Activated naive CD8-positive, alpha-beta T cell treated with anti-CD3 and anti-CD28 coated beads, Interleukin-2, amount 10 ng/mL, durations not matched to agents 7 days and 5 days (primary cell): ENCODE data around the gene PSENEN. TPM values are rescaled to one million over a fixed set of nuclear protein-coding genes. Genes with fewer than 3 reads are reported as not detected.

Experiments
- ATAC-seq: fragments of 150-1000 bp; cut with Tn5 transposase; one replicate; pipeline ENCODE4 v1.10.0; 2021; ENCODE audit warnings: low read depth, moderate library complexity
- POLR2A ChIA-PET: fragments of 350-600 bp; sonication (Branson Sonifier 250); formaldehyde crosslinking; loops from one replicate; lab custom pipeline; 2021; ENCODE audit warnings: antibody characterized with exemption; lab: Charles Lee
- DNase-seq: peaks from one replicate; pipeline ENCODE4 v3.0.0; 2021
- H3K27ac Mint-ChIP-seq: one replicate; pipeline ENCODE4 v1.8.0; 2022; ENCODE audit warnings: mild to moderate bottlenecking, mixed read lengths
- H3K27me3 Mint-ChIP-seq: one replicate; pipeline ENCODE4 v1.8.0; 2022; ENCODE audit warnings: mild to moderate bottlenecking, moderate library complexity, mixed read lengths
- H3K36me3 Mint-ChIP-seq: one replicate; pipeline ENCODE4 v1.8.0; 2021; ENCODE audit warnings: mild to moderate bottlenecking, mixed read lengths
- H3K4me1 Mint-ChIP-seq: one replicate; pipeline ENCODE4 v1.8.0; 2021; ENCODE audit warnings: mixed read lengths
- H3K4me3 Mint-ChIP-seq: one replicate; pipeline ENCODE4 v1.8.0; 2022; ENCODE audit warnings: mild to moderate bottlenecking, moderate library complexity, mixed read lengths
- H3K9me3 Mint-ChIP-seq: one replicate; pipeline ENCODE4 v1.8.0; 2021; ENCODE audit warnings: mixed read lengths
- total RNA-seq, 2 experiments: library from RNA; stranded (reverse); gene quantifications; one replicate each; pipeline ENCODE4 v1.2.3, GENCODE V29; 2021

The PSENEN gene
- total RNA-seq, 2 experiments from 2014 or later = 35.7 to 36.3 TPM

- H3K9me3 Mint-ChIP-seq = no peaks in the 10 kb centered on the region
- no peak overlapping the region for H3K27ac Mint-ChIP-seq
- H3K4me1 Mint-ChIP-seq = peaks cover 26% of the 10 kb centered on the region
- H3K36me3 Mint-ChIP-seq = peaks cover 10% of the 10 kb centered on the region
- H3K27me3 Mint-ChIP-seq = peaks cover 3% of the 10 kb centered on the region
- no peak overlapping the region for H3K4me3 Mint-ChIP-seq
- ATAC-seq (no peak), DNase-seq (no peak)
- POLR2A ChIA-PET = no interaction called here
Measured at GRCh38 chr19:35752746-35753350, 7.4 kb downstream of the PSENEN start.

GRCh38 chr19:35753634-35754369 lies 8.4 kb downstream of the PSENEN start:
- peaks cover 3% of the 10 kb centered on the region for H3K27me3 Mint-ChIP-seq
- no peak overlapping the region for H3K27ac Mint-ChIP-seq
- ATAC-seq = no peak
- peaks cover 10% of the 10 kb centered on the region for H3K36me3 Mint-ChIP-seq
- H3K4me1 Mint-ChIP-seq = peaks cover 23% of the 10 kb centered on the region
- H3K9me3 Mint-ChIP-seq = no peaks in the 10 kb centered on the region
- no peak overlapping the region for H3K4me3 Mint-ChIP-seq
- POLR2A ChIA-PET = no interaction called here
- DNase-seq = no peak

GRCh38 chr19:35754370-35755130 lies 9.1 kb downstream of the PSENEN start:
- Mint-ChIP-seq H3K4me3 (no peak overlapping the region), H3K9me3 (no peaks in the 10 kb centered on the region), H3K27me3 (peaks cover 3% of the 10 kb centered on the region), H3K27ac (no peak overlapping the region), H3K4me1 (peaks cover 24% of the 10 kb centered on the region), H3K36me3 (peaks cover 15% of the 10 kb centered on the region)
- ATAC-seq (no peak), DNase-seq (no peak)
- POLR2A ChIA-PET = no interaction called here

- POLR2A ChIA-PET = interaction anchor here (2.4 to 2.7 kb wide), 3 partner anchors 10 to 42 kb away, joined by 9 to 17 read pairs (median 14); partner anchors contain the start of genes IGFLR1, PSENEN and U2AF1L4
- H3K9me3 Mint-ChIP-seq = no peaks in the 10 kb centered on the region
- peaks cover 23% of the 10 kb centered on the region for H3K4me1 Mint-ChIP-seq
- no peak for DNase-seq
- peaks cover 3% of the 10 kb centered on the region for H3K27me3 Mint-ChIP-seq
- no peak for ATAC-seq
- peaks cover 18% of the 10 kb centered on the region for H3K36me3 Mint-ChIP-seq
- H3K27ac Mint-ChIP-seq = no peak overlapping the region
- peak overlapping the region; percentile 32 for H3K4me3 Mint-ChIP-seq
Measured at GRCh38 chr19:35755131-35755549, 9.7 kb downstream of the PSENEN start.

- no peaks in the 10 kb centered on the region for H3K9me3 Mint-ChIP-seq
- no peak for ATAC-seq
- H3K4me1 Mint-ChIP-seq = peaks cover 20% of the 10 kb centered on the region
- peaks cover 3% of the 10 kb centered on the region for H3K27me3 Mint-ChIP-seq
- peak; percentile 70 for DNase-seq
- peak overlapping the region; percentile 21 for H3K27ac Mint-ChIP-seq
- peak overlapping the region; percentile 58 for H3K4me3 Mint-ChIP-seq
- peaks cover 19% of the 10 kb centered on the region for H3K36me3 Mint-ChIP-seq
- POLR2A ChIA-PET = interaction anchor here (1.9 to 2.7 kb wide), 4 partner anchors 11 to 43 kb away, joined by 7 to 17 read pairs (median 12); partner anchors contain the start of genes IGFLR1, PSENEN and U2AF1L4
Measured at GRCh38 chr19:35755550-35756376, 10.3 kb downstream of the PSENEN start.

- Mint-ChIP-seq H3K9me3 (no peaks in the 10 kb centered on the region), H3K4me3 (peak within 1 kb of the TSS; percentile 90), H3K27ac (peak within 1 kb of the TSS; percentile 93), H3K27me3 (peaks cover 3% of the 10 kb centered on the region), H3K4me1 (peaks cover 20% of the 10 kb centered on the region), H3K36me3 (peaks cover 21% of the 10 kb centered on the region)
- no peak for ATAC-seq
- no peak for DNase-seq
- POLR2A ChIA-PET = interaction anchor here (0.9 to 2.9 kb wide), 7 partner anchors 8 to 112 kb away, joined by 3 to 21 read pairs (median 9); partner anchors contain the start of genes IGFLR1, LIN37, PSENEN and U2AF1L4
Measured at GRCh38 chr19:35756377-35757230, 11.2 kb downstream of the PSENEN start, which contains the start of gene HSPB6. Gene HSPB6 (minus strand): TSS chr19:35757029. CDS start chr19:35757008, 21 bp downstream.

GRCh38 chr19:35757231-35757748 lies 11.8 kb downstream of the PSENEN start:
- DNase-seq = peak; percentile 62
- peak; percentile 5 for ATAC-seq
- Mint-ChIP-seq H3K4me3 (peak overlapping the region; percentile 90), H3K27ac (peak overlapping the region; percentile 93), H3K27me3 (peaks cover 3% of the 10 kb centered on the region), H3K4me1 (peaks cover 23% of the 10 kb centered on the region), H3K9me3 (no peaks in the 10 kb centered on the region), H3K36me3 (peaks cover 26% of the 10 kb centered on the region)
- POLR2A ChIA-PET = interaction anchor here (0.9 to 2.9 kb wide), 7 partner anchors 9 to 113 kb away, joined by 3 to 21 read pairs (median 9); partner anchors contain the start of genes IGFLR1, LIN37, PSENEN and U2AF1L4

- no peaks in the 10 kb centered on the region for H3K9me3 Mint-ChIP-seq
- POLR2A ChIA-PET = interaction anchor here (0.9 to 2.9 kb wide), 7 partner anchors 9 to 114 kb away, joined by 3 to 21 read pairs (median 9); partner anchors contain the start of genes IGFLR1, LIN37, PSENEN and U2AF1L4
- peaks cover 27% of the 10 kb centered on the region for H3K36me3 Mint-ChIP-seq
- DNase-seq = peak; percentile 98
- H3K4me3 Mint-ChIP-seq = peak within 1 kb of the TSS; percentile 90
- H3K27me3 Mint-ChIP-seq = peaks cover 3% of the 10 kb centered on the region
- H3K27ac Mint-ChIP-seq = peak within 1 kb of the TSS; percentile 93
- H3K4me1 Mint-ChIP-seq = peaks cover 23% of the 10 kb centered on the region
- peak; percentile 96 for ATAC-seq
Measured at GRCh38 chr19:35757749-35758608, 12.5 kb downstream of the PSENEN start, which contains the start of gene PROSER3. Gene PROSER3 (plus strand): TSS chr19:35758176. CDS start chr19:35758216, 40 bp downstream.

GRCh38 chr19:35759697-35760096 lies 14.2 kb downstream of the PSENEN start:
- H3K27ac Mint-ChIP-seq = no peak overlapping the region
- H3K9me3 Mint-ChIP-seq = no peaks in the 10 kb centered on the region
- H3K4me1 Mint-ChIP-seq = peaks cover 23% of the 10 kb centered on the region
- H3K27me3 Mint-ChIP-seq = peaks cover 3% of the 10 kb centered on the region
- ATAC-seq = no peak
- H3K4me3 Mint-ChIP-seq = peak overlapping the region; percentile 90
- peaks cover 25% of the 10 kb centered on the region for H3K36me3 Mint-ChIP-seq
- DNase-seq = no peak
- POLR2A ChIA-PET = interaction anchor here (0.9 to 1.9 kb wide), 3 partner anchors 11 to 19 kb away, joined by 4 to 6 read pairs (median 4); partner anchors contain the start of genes LIN37, PSENEN and U2AF1L4

GRCh38 chr19:35760711-35761349 lies 15.4 kb downstream of the PSENEN start:
- ATAC-seq = no peak
- Mint-ChIP-seq H3K27ac (no peak overlapping the region), H3K4me3 (no peak overlapping the region), H3K36me3 (peaks cover 23% of the 10 kb centered on the region), H3K27me3 (no peaks in the 10 kb centered on the region), H3K4me1 (peaks cover 24% of the 10 kb centered on the region), H3K9me3 (no peaks in the 10 kb centered on the region)
- POLR2A ChIA-PET = interaction anchor here (1.9 kb wide), 1 partner anchor 12 kb away, joined by 6 read pairs; the partner anchor contains the start of gene LIN37
- no peak for DNase-seq
